ENCODE data around the gene IL3.

GRCh38 chr5:132071338-132071707 lies 10.9 kb downstream of the IL3 start:
- no peak for TF ChIP-seq CTCF (IDR thresholded peaks at IDR 0.05)
- no peak for TF ChIP-seq POLR2A (IDR thresholded peaks at IDR 0.05)
- no peak for TF ChIP-seq POLR2AphosphoS5 (IDR thresholded peaks at IDR 0.05)
- no peak for TF ChIP-seq EP300 (IDR thresholded peaks at IDR 0.05)
